H1 (cell line): ENCODE results near the gene GALNT18. TPM values are rescaled to one million over a fixed set of nuclear protein-coding genes. Genes with fewer than 3 reads are reported as not detected.

Experiments
- CTCF ChIA-PET: fragments of 300-600 bp; sonication (Branson Sonifier 250); formaldehyde crosslinking; loops from one replicate; lab custom pipeline; 2021; ENCODE audit not compliant: partially characterized antibody; lab: Charles Lee
- POLR2A ChIA-PET: fragments of 300-600 bp; sonication (Branson Sonifier 250); formaldehyde crosslinking; loops from one replicate; lab custom pipeline; 2021; ENCODE audit warnings: inconsistent platforms; ENCODE audit not compliant: partially characterized antibody; lab: Charles Lee
- DNase-seq, 2 experiments: peaks; one replicate each; pipeline versions ENCODE4 v3.0.0 to v3.0.0-alpha.2; 2010 to 2022; ENCODE audit warnings: low spot score in 2 of 2, low read depth in 1 of 2, mixed read lengths in 1 of 2
- FAIRE-seq: peaks from 2 replicates; lab custom pipeline; 2011; peaks lifted over from hg19 to GRCh38; lab: Jason Lieb, UNC
- H2AFZ ChIP-seq: 2 replicates; pipeline ENCODE4 v1.8.1; 2012; ENCODE audit warnings: low read length, inconsistent platforms
- H2AK5ac ChIP-seq: 2 replicates; pipeline ENCODE4 v1.6.1; 2013; ENCODE audit warnings: low read depth, low read length
- H2BK120ac ChIP-seq: replicated peaks from 2 replicates; pipeline ENCODE3; 2013; ENCODE audit warnings: low read depth, low read length, inconsistent platforms
- H2BK12ac ChIP-seq: 2 replicates; pipeline ENCODE4 v1.6.1; 2013; ENCODE audit warnings: low read depth, low read length
- H2BK15ac ChIP-seq: 2 replicates; pipeline ENCODE4 v1.6.1; 2013; ENCODE audit warnings: low read length
- H2BK20ac ChIP-seq: 2 replicates; pipeline ENCODE4 v1.6.1; 2013; ENCODE audit warnings: low read length
- H2BK5ac ChIP-seq: 2 replicates; pipeline ENCODE4 v1.6.1; 2013; ENCODE audit warnings: low read depth, low read length
- H3K14ac ChIP-seq: 2 replicates; pipeline ENCODE4 v1.6.1; 2013; ENCODE audit warnings: inconsistent platforms; ENCODE audit not compliant: insufficient read length
- H3K18ac ChIP-seq: 2 replicates; pipeline ENCODE4 v1.6.1; 2013; ENCODE audit warnings: low read length; ENCODE audit errors: extremely low read depth
- H3K23ac ChIP-seq: 2 replicates; pipeline ENCODE4 v1.6.1; 2013; ENCODE audit warnings: inconsistent platforms; ENCODE audit not compliant: insufficient read length
- H3K23me2 ChIP-seq: 2 replicates; pipeline ENCODE4 v1.6.1; 2013; ENCODE audit warnings: low read depth, low read length
- H3K27ac ChIP-seq: 2 replicates; pipeline ENCODE4 v1.6.1; 2011; ENCODE audit warnings: low read depth, low read length, inconsistent platforms
- H3K27me3 ChIP-seq, 4 experiments: replicated peaks in 1 of 4; 1 replicate in 1 of 4; 2 replicates in 3 of 4; pipeline versions ENCODE4 v1.6.1 to v1.8.1; 2011 to 2013; ENCODE audit warnings: low read length in 3 of 4, mild to moderate bottlenecking in 3 of 4, inconsistent platforms in 2 of 4, mixed read lengths in 2 of 4, moderate library complexity in 1 of 4; ENCODE audit not compliant: control insufficient read depth in 3 of 4, insufficient read depth in 3 of 4; ENCODE audit errors: extremely low read depth in 1 of 4
- H3K36me3 ChIP-seq, 4 experiments: 2 replicates each; pipeline versions ENCODE4 v1.6.1 to v1.8.1; 2011 to 2013; ENCODE audit warnings: mild to moderate bottlenecking in 4 of 4, low read length in 3 of 4, moderate library complexity in 2 of 4, control low read depth in 1 of 4, inconsistent platforms in 1 of 4; ENCODE audit not compliant: insufficient read depth in 4 of 4, control insufficient read depth in 2 of 4
- H3K4ac ChIP-seq: replicated peaks from 2 replicates; pipeline ENCODE3; 2013; ENCODE audit warnings: low read length, low read depth, mixed read lengths, inconsistent platforms; ENCODE audit not compliant: insufficient read length
- H3K4me1 ChIP-seq, 4 experiments: replicated peaks in 1 of 4; 1 replicate in 1 of 4; 2 replicates in 3 of 4; pipeline versions ENCODE4 v1.6.1 to v1.8.1; 2011 to 2013; ENCODE audit warnings: low read length in 3 of 4, inconsistent platforms in 2 of 4, mixed read lengths in 1 of 4; ENCODE audit not compliant: insufficient read depth in 4 of 4, control insufficient read depth in 3 of 4
- H3K4me2 ChIP-seq, 2 experiments: 2 replicates each; pipeline versions ENCODE4 v1.6.1 to v1.8.1; 2011 to 2013; ENCODE audit warnings: low read depth in 2 of 2, low read length in 2 of 2, control low read depth in 1 of 2, inconsistent platforms in 1 of 2, mild to moderate bottlenecking in 1 of 2; ENCODE audit not compliant: insufficient read depth in 1 of 2
- H3K4me3 ChIP-seq, 4 experiments: fragments of 200-600, 300-600 bp in 1 of 4; sonication (generic), shearing (Covaris generic), sonication (Bioruptor Twin) in 1 of 4; 2 replicates each; pipeline versions ENCODE4 v1.5.1 to v1.8.1; 2011 to 2016; ENCODE audit warnings: low read length in 4 of 4, low read depth in 3 of 4, control low read depth in 2 of 4, inconsistent platforms in 2 of 4, mild to moderate bottlenecking in 2 of 4, mixed read lengths in 1 of 4, moderate library complexity in 1 of 4; ENCODE audit not compliant: insufficient read depth in 2 of 4; ENCODE audit errors: extremely low read depth in 1 of 4
- H3K56ac ChIP-seq: replicated peaks from 2 replicates; pipeline ENCODE3; 2013; ENCODE audit warnings: low read depth, mild to moderate bottlenecking, mixed read lengths, low read length, inconsistent platforms; ENCODE audit not compliant: insufficient read length
- H3K79me1 ChIP-seq: 2 replicates; pipeline ENCODE4 v1.6.1; 2013; ENCODE audit warnings: low read depth, low read length, control low read depth
- H3K79me2 ChIP-seq, 2 experiments: 2 replicates each; pipeline versions ENCODE4 v1.6.1 to v1.8.1; 2012 to 2013; ENCODE audit warnings: low read length in 2 of 2, mild to moderate bottlenecking in 2 of 2, inconsistent platforms in 1 of 2; ENCODE audit not compliant: insufficient read depth in 2 of 2, control insufficient read depth in 1 of 2
- H3K9ac ChIP-seq, 4 experiments: replicated peaks in 1 of 4; 1 replicate in 1 of 4; 2 replicates in 3 of 4; pipeline versions ENCODE4 v1.6.1 to v1.8.1; 2011 to 2013; ENCODE audit warnings: low read depth in 3 of 4, low read length in 3 of 4, control low read depth in 2 of 4, mild to moderate bottlenecking in 2 of 4, moderate library complexity in 2 of 4, inconsistent platforms in 1 of 4; ENCODE audit errors: extremely low read depth in 1 of 4
- H3K9me3 ChIP-seq, 2 experiments: 2 replicates each; pipeline versions ENCODE4 v1.6.1 to v1.8.1; 2012 to 2013; ENCODE audit warnings: mild to moderate bottlenecking in 2 of 2, moderate library complexity in 2 of 2, control low read depth in 1 of 2, inconsistent platforms in 1 of 2, low read depth in 1 of 2, low read length in 1 of 2, mixed read lengths in 1 of 2; ENCODE audit not compliant: insufficient read depth in 2 of 2
- H4K20me1 ChIP-seq, 2 experiments: replicated peaks in 1 of 2; 2 replicates each; pipeline versions ENCODE3 to v1.8.1; 2011 to 2013; ENCODE audit warnings: inconsistent platforms in 2 of 2, low read length in 2 of 2, mild to moderate bottlenecking in 1 of 2; ENCODE audit not compliant: insufficient read depth in 2 of 2, control insufficient read depth in 1 of 2
- H4K5ac ChIP-seq: 2 replicates; pipeline ENCODE4 v1.6.1; 2013; ENCODE audit warnings: low read length, low read depth, mixed read lengths, inconsistent platforms; ENCODE audit not compliant: insufficient read length
- H4K8ac ChIP-seq: 2 replicates; pipeline ENCODE4 v1.8.0; 2013; ENCODE audit warnings: mild to moderate bottlenecking, moderate library complexity, low read length, inconsistent platforms; ENCODE audit not compliant: insufficient read depth; ENCODE audit errors: extremely low read depth
- H4K91ac ChIP-seq: replicated peaks from 2 replicates; pipeline ENCODE3; 2013; ENCODE audit warnings: low read length, mixed read lengths, inconsistent platforms; ENCODE audit not compliant: insufficient read length
- CTCF ChIP-seq, 3 experiments: IDR thresholded peaks; 1 replicate in 2 of 3; 2 replicates in 1 of 3; pipeline versions ENCODE4 v1.5.1 to v1.6.1; 2011; ENCODE audit warnings: low read length in 3 of 3, mild to moderate bottlenecking in 3 of 3, inconsistent platforms in 2 of 3, low read depth in 1 of 3, moderate library complexity in 1 of 3; ENCODE audit not compliant: insufficient read depth in 1 of 3; ENCODE audit errors: control extremely low read depth in 1 of 3
- E2F6 ChIP-seq: IDR thresholded peaks from 2 replicates; pipeline ENCODE4 v1.6.1; 2012; ENCODE audit warnings: inconsistent platforms
- EGR1 ChIP-seq: IDR thresholded peaks from 2 replicates; pipeline ENCODE4 v1.6.1; 2011; ENCODE audit warnings: low read depth, low read length, borderline replicate concordance
- HDAC6 ChIP-seq: IDR thresholded peaks from one replicate; pipeline ENCODE4 v1.7.1; 2012; ENCODE audit warnings: low read depth, mild to moderate bottlenecking, inconsistent platforms, low read length, moderate library complexity
- NANOG ChIP-seq: IDR thresholded peaks from 2 replicates; pipeline ENCODE4 v1.6.1; 2011; ENCODE audit warnings: low read length, low read depth, mild to moderate bottlenecking, inconsistent platforms; ENCODE audit not compliant: insufficient read depth, poor library complexity, severe bottlenecking
- PHF8 ChIP-seq: fragments of 200-600 bp; sonication (generic); conservative IDR thresholded peaks from 2 replicates; pipeline ENCODE4 v1.7.1; 2012; ENCODE audit warnings: low read depth, mild to moderate bottlenecking, inconsistent platforms, low read length, moderate library complexity
- SUZ12 ChIP-seq: fragments of 200-600 bp; sonication (generic); IDR thresholded peaks from 2 replicates; pipeline ENCODE4 v1.6.1; 2012; ENCODE audit warnings: mild to moderate bottlenecking, inconsistent platforms, low read length, moderate library complexity, mixed read lengths
- TAF1 ChIP-seq: IDR thresholded peaks from 2 replicates; pipeline ENCODE4 v1.6.1; 2011; ENCODE audit warnings: mild to moderate bottlenecking, low read depth, low read length
- TBP ChIP-seq: IDR thresholded peaks from 2 replicates; pipeline ENCODE4 v1.6.1; 2011; ENCODE audit warnings: low read depth, low read length, improper control_type of control experiment
- WGBS, 2 experiments: shearing (Covaris generic) in 1 of 2; methylation state at CpG; one replicate each; pipeline versions ENCODE4 v1.1.6 to v1.1.7; 2013 to 2015; ENCODE audit warnings: low lambda C conversion rate in 2 of 2, mixed read lengths in 2 of 2, inconsistent platforms in 1 of 2, low coverage in 1 of 2, missing lambda C conversion rate in 1 of 2; ENCODE audit not compliant: insufficient replicate concordance in 2 of 2, insufficient coverage in 1 of 2, insufficient read length in 1 of 2; ENCODE audit errors: extremely low coverage in 1 of 2, missing lambda C conversion rate in 1 of 2; 5-methylcytosine and 5-hydroxymethylcytosine counted together
- polyA plus RNA-seq, 7 experiments: library from polyadenylated mRNA; depleted of rRNA in 3 of 7; stranded (reverse) in 5 of 7; unstranded in 2 of 7; fragments of >200 nt in 5 of 7; fragments of 200-250 nt in 2 of 7; gene quantifications; 1 replicate in 5 of 7; 2 replicates in 1 of 7; 4 replicates in 1 of 7; pipeline versions ENCODE4 v1.2.1 to v1.2.3, GENCODE V29; 2011 to 2013; ENCODE audit warnings: missing spikeins in 2 of 7, mixed read lengths in 2 of 7
- total RNA-seq: library from RNA; stranded (reverse); fragmentation: NEBNext Ultra II Directional; extraction: Animal tissue kit (Norgen Biotek cat#: 25700); gene quantifications from 2 replicates; pipeline ENCODE4 v1.2.1, GENCODE V29; 2021

The GALNT18 gene
- total and polyA plus RNA-seq, 2 of the 8 experiments (the other 6 are each of a cell fraction or from before 2014, with no cell fraction given): 6.0 to 9.4 TPM

GRCh38 chr11:11311169-11311568 lies 310.6 kb downstream of the GALNT18 start:
- CTCF ChIA-PET: interaction anchor here (0.7 to 2.1 kb wide), 4 partner anchors 10 to 377 kb away, joined by 3 to 5 read pairs (median 4); no protein-coding TSS in a partner anchor
- no peak for FAIRE-seq
- WGBS, 2 experiments: 93% methylated on average over 3 of the region's 3 CpGs; no CpG with 5 or more reads in 1 of the 2 experiments
- Histone ChIP-seq H2BK5ac (no peak overlapping the region), H3K14ac (no peak overlapping the region), H3K18ac (no peak overlapping the region), H3K36me3 (no peaks in the 10 kb centered on the region), H3K27me3 (0 out of 7 replicates have a peak, but pooled peaks cover 0 to 2% (median 0%) of the 10 kb centered on the region in 4 experiments), H4K5ac (no peak overlapping the region), H4K8ac (no peak overlapping the region), H4K20me1 (no peaks in the 10 kb centered on the region), H3K27ac (no peak overlapping the region), H3K9ac (no peak overlapping the region), H3K79me2 (no peaks in the 10 kb centered on the region), H3K23me2 (no peaks in the 10 kb centered on the region), H3K56ac (no peak overlapping the region), H2BK20ac (no peak overlapping the region), H3K79me1 (no peaks in the 10 kb centered on the region), H3K4me3 (no peak overlapping the region), H3K9me3 (no peaks in the 10 kb centered on the region), H2BK15ac (no peak overlapping the region), H3K23ac (no peak overlapping the region), H3K4me1 (no peaks in the 10 kb centered on the region), H3K4ac (no peak overlapping the region), H2AFZ (no peak overlapping the region), H4K91ac (no peak overlapping the region), H2BK120ac (no peak overlapping the region), H3K4me2 (no peak overlapping the region), H2AK5ac (no peak overlapping the region), H2BK12ac (no peak overlapping the region)
- POLR2A ChIA-PET: no interaction called here
- TF ChIP-seq TBP (no peak), NANOG (no peak), E2F6 (no peak), TAF1 (no peak), HDAC6 (no peak), SUZ12 (no peak), CTCF (IDR thresholded peaks at IDR 0.05; ENCODE audit: control extremely low read depth in 1 of 3, insufficient read depth in 1 of 3, low read depth in 1 of 3, low read length in 3 of 3) (no peak), PHF8 (no peak), EGR1 (no peak)
- DNase-seq: no peak
